ENCODE measurements around the gene CALR3.

DNA sequence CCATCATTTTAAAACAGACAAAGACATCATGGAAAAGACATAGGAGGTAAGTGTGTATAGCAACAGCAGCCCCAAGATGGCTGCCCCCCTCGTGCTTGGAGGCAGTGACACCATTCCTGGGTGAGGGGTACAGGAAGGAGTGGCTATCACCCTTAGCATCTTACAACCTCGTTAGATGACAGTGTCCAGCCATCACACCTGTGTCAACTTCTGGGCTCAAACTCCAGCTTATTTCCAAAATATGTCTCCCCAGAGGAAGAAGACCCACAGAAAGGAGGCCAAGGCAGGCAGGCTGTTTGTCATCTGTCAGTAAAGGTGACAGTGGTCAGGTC lies 51.7 kb downstream of the CALR3 start:
- TF ChIP-seq, protein P1, sequence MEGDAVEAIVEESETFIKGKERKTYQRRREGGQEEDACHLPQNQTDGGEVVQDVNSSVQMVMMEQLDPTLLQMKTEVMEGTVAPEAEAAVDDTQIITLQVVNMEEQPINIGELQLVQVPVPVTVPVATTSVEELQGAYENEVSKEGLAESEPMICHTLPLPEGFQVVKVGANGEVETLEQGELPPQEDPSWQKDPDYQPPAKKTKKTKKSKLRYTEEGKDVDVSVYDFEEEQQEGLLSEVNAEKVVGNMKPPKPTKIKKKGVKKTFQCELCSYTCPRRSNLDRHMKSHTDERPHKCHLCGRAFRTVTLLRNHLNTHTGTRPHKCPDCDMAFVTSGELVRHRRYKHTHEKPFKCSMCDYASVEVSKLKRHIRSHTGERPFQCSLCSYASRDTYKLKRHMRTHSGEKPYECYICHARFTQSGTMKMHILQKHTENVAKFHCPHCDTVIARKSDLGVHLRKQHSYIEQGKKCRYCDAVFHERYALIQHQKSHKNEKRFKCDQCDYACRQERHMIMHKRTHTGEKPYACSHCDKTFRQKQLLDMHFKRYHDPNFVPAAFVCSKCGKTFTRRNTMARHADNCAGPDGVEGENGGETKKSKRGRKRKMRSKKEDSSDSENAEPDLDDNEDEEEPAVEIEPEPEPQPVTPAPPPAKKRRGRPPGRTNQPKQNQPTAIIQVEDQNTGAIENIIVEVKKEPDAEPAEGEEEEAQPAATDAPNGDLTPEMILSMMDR (IDR thresholded peaks at IDR 0.05): no peak
- TF ChIP-seq TCF7L2 (IDR thresholded peaks at IDR 0.05; ENCODE audit: low read depth, low read length) (no peak), POLR2AphosphoS5 (IDR thresholded peaks at IDR 0.05; ENCODE audit: low read depth, low read length) (no peak)

Data from Panc1 (cell line).